ENCODE measurements around the gene MBNL2. TPM values are rescaled to one million over a fixed set of nuclear protein-coding genes. Genes with fewer than 3 reads are reported as not detected.

MBNL2 gene
- total and polyA plus RNA-seq, 5 donors from 2014 or later, result 15.6 to 37.2 (median 17.6) TPM

- Histone ChIP-seq H3K36me3 (ENCODE audit: control insufficient read depth, insufficient read depth, low read length) (no peaks in the 10 kb centered on the region), H3K27me3 (ENCODE audit: control insufficient read depth, insufficient read depth, low read length) (peaks cover 6% of the 10 kb centered on the region), H3K4me1 (ENCODE audit: control insufficient read depth, insufficient read depth, low read length, poor library complexity, severe bottlenecking) (peaks cover 10% of the 10 kb centered on the region), H3K27ac (ENCODE audit: insufficient read depth, low read length, poor library complexity, severe bottlenecking) (no peak overlapping the region), H3K9me3 (ENCODE audit: control insufficient read depth in 2 of 2, low read length in 2 of 2) (no peaks in the 10 kb centered on the region), H3K4me3 (ENCODE audit: low read depth, low read length) (no peak overlapping the region)
- H3K9me3 Mint-ChIP-seq, result no peaks in the 10 kb centered on the region
- ATAC-seq (ENCODE audit: low read depth in 2 of 2) (no peak), DNase-seq (no peak)
- peaks cover 0 to 14% (median 10%) of the 10 kb centered on the region in 4 donors for H3K4me1 Mint-ChIP-seq
- no peaks in the 10 kb centered on the region for H3K36me3 Mint-ChIP-seq
- H3K4me3 Mint-ChIP-seq, result no peak overlapping the region
- no peak overlapping the region for H3K27ac Mint-ChIP-seq
- peaks cover 26% of the 10 kb centered on the region for H3K27me3 Mint-ChIP-seq
Measured at GRCh38 chr13:97429681-97430081, 207.5 kb downstream of the MBNL2 start.

- Mint-ChIP-seq H3K27ac (no peak overlapping the region), H3K36me3 (no peaks in the 10 kb centered on the region), H3K4me3 (peak overlapping the region in 1 of 4 donors; percentile 34), H3K4me1 (peaks cover 0 to 19% (median 12%) of the 10 kb centered on the region in 4 donors), H3K27me3 (peaks cover 26% of the 10 kb centered on the region), H3K9me3 (peaks cover 0 to 1% (median 0%) of the 10 kb centered on the region in 7 donors)
- no peaks in the 10 kb centered on the region for H3K9me3 ChIP-seq (ENCODE audit: control insufficient read depth in 2 of 2, low read length in 2 of 2)
- no peaks in the 10 kb centered on the region for H3K36me3 ChIP-seq (ENCODE audit: control insufficient read depth, insufficient read depth, low read length)
- H3K4me1 ChIP-seq (ENCODE audit: control insufficient read depth, insufficient read depth, low read length, poor library complexity, severe bottlenecking), result peaks cover 16% of the 10 kb centered on the region
- DNase-seq (no peak), ATAC-seq (ENCODE audit: low read depth in 2 of 2) (no peak)
- peaks cover 6% of the 10 kb centered on the region for H3K27me3 ChIP-seq (ENCODE audit: control insufficient read depth, insufficient read depth, low read length)
- H3K27ac ChIP-seq (ENCODE audit: insufficient read depth, low read length, poor library complexity, severe bottlenecking), result no peak overlapping the region
- H3K4me3 ChIP-seq (ENCODE audit: low read depth, low read length), result no peak overlapping the region
Measured at GRCh38 chr13:97430296-97430695, 208.2 kb downstream of the MBNL2 start.

DNA sequence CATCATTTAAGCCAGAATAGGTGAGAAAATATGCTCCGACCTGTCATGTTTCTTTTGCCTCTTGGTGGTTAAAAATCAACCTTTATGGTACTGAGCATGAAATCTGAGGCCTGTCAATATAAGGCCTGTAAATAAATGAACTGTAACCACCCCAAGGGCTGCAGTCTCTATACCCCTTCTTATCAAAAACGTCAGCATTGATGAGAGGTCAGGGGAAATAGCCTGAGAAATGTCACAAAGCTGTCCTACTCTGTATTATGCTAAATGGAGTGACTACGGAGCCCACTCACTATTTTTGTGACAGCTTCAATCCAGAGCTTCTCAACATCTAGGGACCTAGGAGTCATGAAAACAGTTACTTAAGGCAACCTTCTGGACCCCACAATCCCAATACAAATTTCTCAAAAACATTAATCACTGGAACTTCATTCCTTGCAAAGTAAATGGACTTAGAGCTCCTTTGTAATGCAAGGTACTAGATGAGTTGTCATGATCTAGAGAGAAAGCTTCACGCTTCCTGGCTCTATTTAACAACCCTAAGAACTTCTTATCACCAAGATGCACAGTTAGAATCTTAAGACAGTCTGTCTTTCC lies 209.1 kb downstream of the MBNL2 start:
- Histone ChIP-seq H3K36me3 (ENCODE audit: control insufficient read depth, insufficient read depth, low read length) (no peaks in the 10 kb centered on the region), H3K27ac (ENCODE audit: insufficient read depth, low read length, poor library complexity, severe bottlenecking) (no peak overlapping the region), H3K9me3 (ENCODE audit: control insufficient read depth in 2 of 2, low read length in 2 of 2) (no peaks in the 10 kb centered on the region), H3K27me3 (ENCODE audit: control insufficient read depth, insufficient read depth, low read length) (peaks cover 2% of the 10 kb centered on the region), H3K4me3 (ENCODE audit: low read depth, low read length) (no peak overlapping the region), H3K4me1 (ENCODE audit: control insufficient read depth, insufficient read depth, low read length, poor library complexity, severe bottlenecking) (peaks cover 26% of the 10 kb centered on the region)
- H3K27me3 Mint-ChIP-seq, result peaks cover 17% of the 10 kb centered on the region
- peak overlapping the region in 2 of 3 donors; percentile 28 to 99 for H3K27ac Mint-ChIP-seq
- peaks cover 0 to 1% (median 0%) of the 10 kb centered on the region in 7 donors for H3K9me3 Mint-ChIP-seq
- peaks cover 7 to 27% (median 20%) of the 10 kb centered on the region in 4 donors for H3K4me1 Mint-ChIP-seq
- ATAC-seq (ENCODE audit: low read depth in 2 of 2) (no peak), DNase-seq (no peak)
- H3K36me3 Mint-ChIP-seq, result no peaks in the 10 kb centered on the region
- H3K4me3 Mint-ChIP-seq, result peak overlapping the region in 2 of 4 donors; percentile 91 to 99

DNA sequence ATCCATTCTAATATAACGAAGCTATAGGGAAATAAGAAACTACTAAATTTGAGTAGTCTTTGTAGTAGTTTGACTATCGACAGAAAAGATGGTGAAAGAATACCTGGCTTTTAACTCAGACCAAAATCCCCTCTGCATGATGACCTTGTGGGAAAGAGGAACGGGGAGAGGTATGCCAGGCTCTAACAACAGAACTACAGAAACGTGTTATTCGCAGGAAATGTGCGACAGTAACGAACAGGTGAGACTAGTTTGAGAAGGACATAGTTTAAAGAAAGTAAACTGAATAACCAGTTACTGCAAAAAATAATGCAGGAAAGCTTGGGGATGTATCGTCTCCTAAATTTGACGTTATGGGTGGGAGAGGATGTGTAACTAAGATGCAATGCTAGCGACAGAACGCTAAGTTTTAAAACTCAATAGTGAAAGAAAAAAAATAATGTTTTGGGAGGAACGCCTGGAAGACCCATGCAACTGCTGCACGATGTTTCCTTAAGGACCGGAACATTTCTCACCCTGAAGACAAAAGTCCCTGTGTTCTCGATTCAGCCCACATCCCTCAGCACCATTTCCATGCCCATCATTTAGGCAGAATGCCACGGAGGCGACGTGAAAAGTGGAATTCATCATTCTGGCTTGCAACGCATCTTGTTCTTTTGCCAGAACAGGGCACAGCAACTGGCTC lies 210.2 kb downstream of the MBNL2 start:
- Histone ChIP-seq H3K4me1 (ENCODE audit: control insufficient read depth, insufficient read depth, low read length, poor library complexity, severe bottlenecking) (peaks cover 28% of the 10 kb centered on the region), H3K36me3 (ENCODE audit: control insufficient read depth, insufficient read depth, low read length) (no peaks in the 10 kb centered on the region), H3K27ac (ENCODE audit: insufficient read depth, low read length, poor library complexity, severe bottlenecking) (peak overlapping the region; percentile 99), H3K4me3 (ENCODE audit: low read depth, low read length) (peak overlapping the region; percentile 98), H3K9me3 (ENCODE audit: control insufficient read depth in 2 of 2, low read length in 2 of 2) (no peaks in the 10 kb centered on the region), H3K27me3 (ENCODE audit: control insufficient read depth, insufficient read depth, low read length) (peaks cover 2% of the 10 kb centered on the region)
- Mint-ChIP-seq H3K4me3 (peak overlapping the region; percentile 91 to 99 (median 98)), H3K9me3 (peaks cover 0 to 1% (median 0%) of the 10 kb centered on the region in 7 donors), H3K4me1 (peaks cover 10 to 33% (median 25%) of the 10 kb centered on the region in 4 donors), H3K36me3 (no peaks in the 10 kb centered on the region), H3K27me3 (peaks cover 11% of the 10 kb centered on the region), H3K27ac (peak overlapping the region; percentile 99 to 100 (median 99))
- DNase-seq (peak in 1 of 3 donors; percentile 7), ATAC-seq (ENCODE audit: low read depth in 2 of 2) (no peak)

DNA sequence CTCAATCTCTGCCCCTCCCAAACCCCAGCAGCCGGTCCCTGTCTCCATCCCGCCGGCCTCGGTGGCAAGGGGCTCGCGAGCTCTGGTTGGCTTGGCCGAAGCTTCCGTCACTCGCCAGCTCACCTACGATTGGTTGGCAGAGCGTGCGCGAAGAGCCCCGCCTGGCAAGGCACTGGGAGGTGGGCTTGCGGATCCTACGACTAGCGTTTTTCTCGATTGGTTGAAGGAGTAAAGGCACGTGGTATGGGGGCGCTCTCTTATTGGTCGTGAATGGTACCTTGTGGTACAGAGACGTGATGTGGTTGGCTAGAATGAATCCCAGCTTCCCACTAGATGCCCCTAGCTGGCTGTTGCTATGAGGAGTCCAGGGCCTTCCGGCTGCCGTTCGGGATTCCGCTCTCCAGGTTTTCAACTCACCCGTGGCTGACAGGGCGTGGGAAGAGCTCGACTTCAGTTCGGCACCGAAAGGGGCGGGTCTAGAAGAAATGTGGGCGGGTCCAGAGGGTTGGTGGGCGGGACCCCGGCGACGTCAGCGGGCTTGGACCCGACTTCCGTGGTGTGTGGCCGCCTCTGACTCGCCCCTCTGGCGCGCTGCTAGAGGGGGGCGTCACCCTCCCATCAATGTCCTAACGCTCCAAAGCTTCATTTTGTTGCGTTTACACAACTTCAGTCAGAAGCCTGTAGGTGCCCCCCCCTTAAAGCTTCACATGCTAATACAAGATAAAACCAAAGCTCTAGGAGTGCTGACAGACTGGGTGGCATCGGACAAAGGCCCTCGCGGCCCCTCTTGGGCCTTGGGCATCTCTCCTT lies 211.0 kb downstream of the MBNL2 start:
- Histone ChIP-seq H3K27ac (ENCODE audit: insufficient read depth, low read length, poor library complexity, severe bottlenecking) (peak overlapping the region; percentile 99), H3K27me3 (ENCODE audit: control insufficient read depth, insufficient read depth, low read length) (peaks cover 2% of the 10 kb centered on the region), H3K4me1 (ENCODE audit: control insufficient read depth, insufficient read depth, low read length, poor library complexity, severe bottlenecking) (peaks cover 33% of the 10 kb centered on the region), H3K4me3 (ENCODE audit: low read depth, low read length) (peak overlapping the region; percentile 98), H3K36me3 (ENCODE audit: control insufficient read depth, insufficient read depth, low read length) (no peaks in the 10 kb centered on the region), H3K9me3 (ENCODE audit: control insufficient read depth in 2 of 2, low read length in 2 of 2) (no peaks in the 10 kb centered on the region)
- ATAC-seq (ENCODE audit: low read depth in 2 of 2) (peak; percentile 81), DNase-seq (peak; percentile 96 to 99 (median 99))
- Mint-ChIP-seq H3K27me3 (peaks cover 11% of the 10 kb centered on the region), H3K36me3 (no peaks in the 10 kb centered on the region), H3K4me3 (peak overlapping the region; percentile 91 to 99 (median 98)), H3K27ac (peak overlapping the region; percentile 99 to 100 (median 99)), H3K9me3 (peaks cover 0 to 1% (median 0%) of the 10 kb centered on the region in 7 donors), H3K4me1 (peaks cover 10 to 33% (median 26%) of the 10 kb centered on the region in 4 donors)

- Histone ChIP-seq H3K36me3 (ENCODE audit: control insufficient read depth, insufficient read depth, low read length) (no peaks in the 10 kb centered on the region), H3K9me3 (ENCODE audit: control insufficient read depth in 2 of 2, low read length in 2 of 2) (no peaks in the 10 kb centered on the region), H3K27me3 (ENCODE audit: control insufficient read depth, insufficient read depth, low read length) (peaks cover 2% of the 10 kb centered on the region), H3K4me1 (ENCODE audit: control insufficient read depth, insufficient read depth, low read length, poor library complexity, severe bottlenecking) (peaks cover 33% of the 10 kb centered on the region), H3K4me3 (ENCODE audit: low read depth, low read length) (peak within 1 kb of the TSS; percentile 98), H3K27ac (ENCODE audit: insufficient read depth, low read length, poor library complexity, severe bottlenecking) (peak within 1 kb of the TSS; percentile 99)
- ATAC-seq (ENCODE audit: low read depth in 2 of 2) (peak; percentile 63), DNase-seq (peak; percentile 82 to 94 (median 91))
- H3K9me3 Mint-ChIP-seq, result peaks cover 0 to 1% (median 0%) of the 10 kb centered on the region in 7 donors
- H3K4me1 Mint-ChIP-seq, result peaks cover 10 to 33% (median 26%) of the 10 kb centered on the region in 4 donors
- no peaks in the 10 kb centered on the region for H3K36me3 Mint-ChIP-seq
- peak within 1 kb of the TSS; percentile 99 to 100 (median 99) for H3K27ac Mint-ChIP-seq
- H3K4me3 Mint-ChIP-seq, result peak within 1 kb of the TSS; percentile 91 to 99 (median 99)
- H3K27me3 Mint-ChIP-seq, result peaks cover 11% of the 10 kb centered on the region
Measured at GRCh38 chr13:97433727-97434396, 211.7 kb downstream of the MBNL2 start, which contains the start of gene RAP2A. Gene RAP2A, plus strand, starts transcription at chr13:97434169. Its CDS starts 302 bp downstream, at chr13:97434471.
